ENCODE measurements around the gene NPC2.

The NPC2 gene

GRCh38 chr14:74531467-74531866, 38.4 kb upstream of the NPC2 start:
- H2AFZ ChIP-seq (ENCODE audit: low read length): no peak overlapping the region
- H3K4me1 ChIP-seq (ENCODE audit: insufficient read depth, low read length, poor library complexity, severe bottlenecking): no peaks in the 10 kb centered on the region
- no peaks in the 10 kb centered on the region for H4K20me1 ChIP-seq (ENCODE audit: insufficient read depth, low read length, poor library complexity, severe bottlenecking)
- no peaks in the 10 kb centered on the region for H3K27me3 ChIP-seq (ENCODE audit: insufficient read depth, low read length, poor library complexity, severe bottlenecking)
- TF ChIP-seq EZH2phosphoT487 (IDR thresholded peaks at IDR 0.05; ENCODE audit: borderline replicate concordance): no peak
- TF ChIP-seq, protein P1, sequence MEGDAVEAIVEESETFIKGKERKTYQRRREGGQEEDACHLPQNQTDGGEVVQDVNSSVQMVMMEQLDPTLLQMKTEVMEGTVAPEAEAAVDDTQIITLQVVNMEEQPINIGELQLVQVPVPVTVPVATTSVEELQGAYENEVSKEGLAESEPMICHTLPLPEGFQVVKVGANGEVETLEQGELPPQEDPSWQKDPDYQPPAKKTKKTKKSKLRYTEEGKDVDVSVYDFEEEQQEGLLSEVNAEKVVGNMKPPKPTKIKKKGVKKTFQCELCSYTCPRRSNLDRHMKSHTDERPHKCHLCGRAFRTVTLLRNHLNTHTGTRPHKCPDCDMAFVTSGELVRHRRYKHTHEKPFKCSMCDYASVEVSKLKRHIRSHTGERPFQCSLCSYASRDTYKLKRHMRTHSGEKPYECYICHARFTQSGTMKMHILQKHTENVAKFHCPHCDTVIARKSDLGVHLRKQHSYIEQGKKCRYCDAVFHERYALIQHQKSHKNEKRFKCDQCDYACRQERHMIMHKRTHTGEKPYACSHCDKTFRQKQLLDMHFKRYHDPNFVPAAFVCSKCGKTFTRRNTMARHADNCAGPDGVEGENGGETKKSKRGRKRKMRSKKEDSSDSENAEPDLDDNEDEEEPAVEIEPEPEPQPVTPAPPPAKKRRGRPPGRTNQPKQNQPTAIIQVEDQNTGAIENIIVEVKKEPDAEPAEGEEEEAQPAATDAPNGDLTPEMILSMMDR (conservative IDR thresholded peaks at IDR 0.05; ENCODE audit: low read length): peak; percentile 21; the same call in 1 of the 2 replicates
- no peak overlapping the region for H3K4me2 ChIP-seq (ENCODE audit: low read depth, low read length, poor library complexity, severe bottlenecking)
- H3F3A ChIP-seq (ENCODE audit: low read depth): no peaks in the 10 kb centered on the region
- no peak overlapping the region for H3K4me3 ChIP-seq (ENCODE audit: low read length, poor library complexity, severe bottlenecking)
- no peaks in the 10 kb centered on the region for H3K9me3 ChIP-seq (ENCODE audit: insufficient read depth, low read depth, low read length)
- no peak overlapping the region for H3K9ac ChIP-seq (ENCODE audit: low read depth, low read length, poor library complexity, severe bottlenecking)
- no peaks in the 10 kb centered on the region for H3K9me2 ChIP-seq (replicated peaks; ENCODE audit: low read depth, low read length)
- no peaks in the 10 kb centered on the region for H3K79me2 ChIP-seq (ENCODE audit: insufficient read depth, low read length)
- H3K36me3 ChIP-seq (ENCODE audit: insufficient read depth, low read length): no peaks in the 10 kb centered on the region

GRCh38 chr14:74531006-74531405, 37.9 kb upstream of the NPC2 start:
- H3K79me2 ChIP-seq (ENCODE audit: insufficient read depth, low read length): no peaks in the 10 kb centered on the region
- H3K9me3 ChIP-seq (ENCODE audit: insufficient read depth, low read depth, low read length): no peaks in the 10 kb centered on the region
- no peak overlapping the region for H2AFZ ChIP-seq (ENCODE audit: low read length)
- no peaks in the 10 kb centered on the region for H3K27me3 ChIP-seq (ENCODE audit: insufficient read depth, low read length, poor library complexity, severe bottlenecking)
- H3K9me2 ChIP-seq (replicated peaks; ENCODE audit: low read depth, low read length): no peaks in the 10 kb centered on the region
- no peak overlapping the region for H3K9ac ChIP-seq (ENCODE audit: low read depth, low read length, poor library complexity, severe bottlenecking)
- no peaks in the 10 kb centered on the region for H3K36me3 ChIP-seq (ENCODE audit: insufficient read depth, low read length)
- no peaks in the 10 kb centered on the region for H4K20me1 ChIP-seq (ENCODE audit: insufficient read depth, low read length, poor library complexity, severe bottlenecking)
- no peak overlapping the region for H3K4me3 ChIP-seq (ENCODE audit: low read length, poor library complexity, severe bottlenecking)
- H3F3A ChIP-seq (ENCODE audit: low read depth): no peaks in the 10 kb centered on the region
- H3K4me2 ChIP-seq (ENCODE audit: low read depth, low read length, poor library complexity, severe bottlenecking): no peak overlapping the region
- TF ChIP-seq, protein P1 (conservative IDR thresholded peaks at IDR 0.05; ENCODE audit: low read length): no peak
- TF ChIP-seq EZH2phosphoT487 (IDR thresholded peaks at IDR 0.05; ENCODE audit: borderline replicate concordance): no peak
- no peaks in the 10 kb centered on the region for H3K4me1 ChIP-seq (ENCODE audit: insufficient read depth, low read length, poor library complexity, severe bottlenecking)

DNA sequence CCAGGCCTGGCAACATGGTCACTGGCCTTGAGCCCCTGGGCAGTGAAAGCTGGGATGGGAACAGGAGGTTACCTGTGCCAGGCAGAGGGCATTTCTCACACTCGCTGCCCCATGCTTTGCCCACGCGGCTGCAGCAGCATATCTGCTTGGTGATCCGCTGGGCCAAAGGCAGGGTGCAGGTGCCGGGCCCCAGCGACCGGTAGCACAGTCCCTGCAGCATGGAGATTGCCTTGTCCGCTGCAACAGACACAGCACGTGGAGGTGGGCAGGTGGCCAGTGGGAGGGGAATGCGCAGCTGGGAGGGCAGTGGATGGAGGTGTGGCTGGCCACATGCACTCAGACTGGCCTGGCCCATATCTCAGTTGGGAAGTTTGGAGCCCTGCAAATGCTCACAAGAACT, 35.8 kb upstream of the NPC2 start:
- H3K36me3 ChIP-seq (ENCODE audit: insufficient read depth, low read length): no peaks in the 10 kb centered on the region
- TF ChIP-seq EZH2phosphoT487 (IDR thresholded peaks at IDR 0.05; ENCODE audit: borderline replicate concordance): no peak
- TF ChIP-seq, protein P1 (conservative IDR thresholded peaks at IDR 0.05; ENCODE audit: low read length): no peak
- no peak overlapping the region for H3K4me3 ChIP-seq (ENCODE audit: low read length, poor library complexity, severe bottlenecking)
- H3K9me3 ChIP-seq (ENCODE audit: insufficient read depth, low read depth, low read length): no peaks in the 10 kb centered on the region
- no peak overlapping the region for H3K4me2 ChIP-seq (ENCODE audit: low read depth, low read length, poor library complexity, severe bottlenecking)
- no peaks in the 10 kb centered on the region for H4K20me1 ChIP-seq (ENCODE audit: insufficient read depth, low read length, poor library complexity, severe bottlenecking)
- no peak overlapping the region for H2AFZ ChIP-seq (ENCODE audit: low read length)
- no peaks in the 10 kb centered on the region for H3K4me1 ChIP-seq (ENCODE audit: insufficient read depth, low read length, poor library complexity, severe bottlenecking)
- no peaks in the 10 kb centered on the region for H3K79me2 ChIP-seq (ENCODE audit: insufficient read depth, low read length)
- H3K9ac ChIP-seq (ENCODE audit: low read depth, low read length, poor library complexity, severe bottlenecking): no peak overlapping the region
- H3F3A ChIP-seq (ENCODE audit: low read depth): no peaks in the 10 kb centered on the region
- H3K9me2 ChIP-seq (replicated peaks; ENCODE audit: low read depth, low read length): no peaks in the 10 kb centered on the region
- H3K27me3 ChIP-seq (ENCODE audit: insufficient read depth, low read length, poor library complexity, severe bottlenecking): no peaks in the 10 kb centered on the region

Measured in Loucy (cell line).